NCI-H187 (cell line): ENCODE measurements around the gene MECP2.

Source experiments
- DNase-seq, 2 experiments: peaks; one replicate each; lab custom pipeline; 2025; lab: John Stamatoyannopoulos, UW

MECP2 gene

DNA sequence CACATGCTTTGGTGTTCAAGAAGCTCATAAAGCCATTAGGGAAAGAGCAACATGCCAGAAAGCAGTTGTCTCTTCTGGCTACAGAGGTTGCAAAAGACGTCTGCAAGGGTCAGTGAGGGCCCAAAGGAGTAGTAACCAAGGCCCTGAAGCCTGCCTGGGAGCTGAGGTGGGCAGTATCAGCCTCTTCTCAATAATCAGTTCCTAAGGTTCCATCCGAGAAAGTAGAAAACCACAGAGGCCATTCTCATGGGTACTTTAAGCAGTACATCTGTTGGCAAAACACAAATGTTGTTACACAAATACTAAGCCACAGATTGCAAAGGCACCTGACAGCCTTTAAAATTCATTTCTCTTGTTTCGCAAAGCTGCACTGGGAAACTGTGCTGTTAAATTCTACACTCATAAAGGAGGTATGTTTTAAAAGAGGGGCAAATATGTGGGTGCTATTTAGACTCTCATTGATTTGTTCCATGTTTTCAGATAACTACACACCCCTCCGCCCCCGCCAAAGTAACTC is 37.7 kb downstream of the MECP2 start:
- no peak for DNase-seq

DNA sequence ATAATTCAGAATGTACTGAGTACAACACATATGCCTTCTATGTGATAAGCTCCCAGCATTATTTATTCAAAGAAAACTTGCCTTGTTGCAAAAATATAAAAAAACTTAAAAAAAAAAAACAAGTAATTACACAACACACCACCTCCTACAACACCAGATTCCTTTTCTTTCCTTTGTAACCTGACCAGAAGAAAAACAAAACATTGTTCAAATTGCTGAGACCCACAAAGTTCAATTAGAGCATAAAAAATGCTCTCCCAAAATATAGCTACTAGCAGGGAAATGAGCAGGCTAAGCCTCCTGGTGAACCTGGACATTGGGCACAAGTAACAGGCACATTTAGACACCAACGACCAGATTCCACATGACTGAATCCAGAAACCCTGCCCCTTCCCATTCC is 38.3 kb downstream of the MECP2 start:
- DNase-seq = no peak

DNA sequence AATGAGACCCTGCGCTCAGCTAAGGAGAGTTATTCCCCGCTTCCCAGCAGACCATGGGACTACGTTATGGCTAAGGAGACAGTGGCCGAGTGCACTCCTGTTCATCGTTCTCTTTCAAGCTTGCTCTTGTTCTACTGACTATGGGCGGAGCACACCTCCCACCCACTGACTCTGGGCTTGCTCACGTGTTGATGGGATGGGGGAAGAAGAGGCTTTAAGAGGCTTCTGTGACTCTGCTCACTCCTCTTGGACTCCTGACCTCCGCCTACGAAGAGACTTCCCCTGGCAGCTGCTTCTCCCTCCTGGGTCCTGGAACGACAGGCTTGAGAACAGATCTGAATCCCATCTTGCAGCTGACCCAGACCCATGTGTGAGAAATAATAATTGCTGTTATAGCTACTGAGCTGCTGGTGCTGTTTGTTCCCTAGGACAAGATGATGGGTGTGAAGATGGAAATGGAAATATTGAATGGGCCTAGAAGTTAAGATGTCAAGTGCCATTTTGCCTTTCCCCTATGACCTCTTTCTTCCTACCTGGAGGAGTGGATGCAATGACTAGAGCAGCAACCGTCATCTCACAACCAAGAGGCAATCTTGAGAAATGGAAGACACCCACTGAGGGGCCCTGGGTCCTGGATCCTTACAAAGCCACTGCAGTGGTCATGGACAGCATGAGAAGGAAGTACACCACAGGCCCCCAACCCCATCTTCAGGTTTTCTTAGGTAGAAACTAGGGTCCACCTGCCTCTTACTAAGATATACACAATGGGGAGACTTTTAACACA is 39.1 kb downstream of the MECP2 start:
- DNase-seq = no peak

DNA sequence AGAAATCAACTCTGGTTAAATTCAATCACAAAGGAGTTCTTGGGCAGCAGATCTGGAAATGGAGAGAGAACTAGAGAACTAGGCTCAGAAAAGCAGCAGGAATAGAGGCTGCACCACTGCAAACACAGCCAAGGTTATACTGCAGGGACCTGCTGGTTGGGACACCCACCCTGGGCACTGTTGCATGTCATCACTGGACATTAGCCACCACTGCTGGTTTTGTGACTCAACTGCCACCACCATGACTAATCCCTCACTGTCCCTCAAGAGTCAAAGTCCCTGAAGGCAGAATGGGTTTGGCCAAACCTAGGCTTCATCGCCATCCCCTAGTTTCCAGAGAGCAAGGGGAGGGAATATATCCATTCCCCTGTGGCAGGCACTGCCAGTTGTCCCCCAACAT is 39.7 kb downstream of the MECP2 start:
- no peak for DNase-seq

DNA sequence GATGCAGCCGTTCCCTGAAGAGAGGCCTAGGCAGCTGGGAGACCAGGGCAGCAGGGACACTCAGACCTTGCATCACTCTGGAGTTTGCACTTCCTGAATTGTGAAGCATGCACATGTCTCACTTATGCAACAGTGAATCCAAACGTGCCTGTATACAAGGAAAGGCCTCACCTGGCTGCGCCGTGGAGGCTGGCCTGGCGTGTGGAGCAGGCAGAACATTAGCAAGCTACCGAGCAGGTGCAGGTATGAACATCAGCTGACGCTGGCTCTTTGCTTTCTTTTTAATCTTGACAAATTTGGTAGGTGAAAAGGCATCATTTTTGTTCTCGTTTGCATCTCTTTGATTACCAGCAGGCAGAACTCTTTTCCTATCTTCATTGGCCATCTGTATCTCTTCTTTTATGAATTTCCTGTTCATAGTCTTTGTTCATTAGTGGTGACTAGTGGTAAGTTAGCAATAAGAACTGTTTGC is 40.7 kb downstream of the MECP2 start:
- DNase-seq = no peak

DNA sequence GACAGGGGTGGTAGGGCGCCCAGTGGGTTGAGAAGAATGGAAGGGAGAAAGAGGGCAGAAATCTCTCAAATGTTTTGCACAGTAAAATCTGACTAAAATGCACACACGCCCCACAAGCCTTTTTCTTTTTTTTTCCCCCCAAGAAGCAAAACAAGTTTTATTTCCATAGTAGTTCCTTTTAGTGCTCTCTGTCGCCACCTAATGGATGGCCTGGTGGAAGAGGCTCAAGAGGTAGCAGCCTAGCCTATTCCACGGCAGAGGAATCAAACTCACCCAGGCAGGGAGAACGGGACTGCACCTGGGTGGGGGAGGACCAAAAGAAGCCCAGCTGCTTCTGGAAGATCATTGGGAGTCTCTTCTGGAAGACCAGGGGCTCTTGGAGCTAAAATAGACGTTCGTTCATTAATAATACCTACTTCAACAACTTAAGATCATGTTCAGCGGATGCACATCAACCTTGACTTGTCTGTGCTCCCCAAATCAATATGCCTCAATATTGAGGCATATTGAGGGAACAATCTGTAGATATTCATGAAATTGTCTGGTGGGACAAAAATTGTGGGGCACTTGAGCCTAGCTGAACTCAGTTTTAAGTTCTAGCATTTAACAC is 46.2 kb downstream of the MECP2 start:
- DNase-seq = peak in 1 of 2 experiments; percentile 12

DNA sequence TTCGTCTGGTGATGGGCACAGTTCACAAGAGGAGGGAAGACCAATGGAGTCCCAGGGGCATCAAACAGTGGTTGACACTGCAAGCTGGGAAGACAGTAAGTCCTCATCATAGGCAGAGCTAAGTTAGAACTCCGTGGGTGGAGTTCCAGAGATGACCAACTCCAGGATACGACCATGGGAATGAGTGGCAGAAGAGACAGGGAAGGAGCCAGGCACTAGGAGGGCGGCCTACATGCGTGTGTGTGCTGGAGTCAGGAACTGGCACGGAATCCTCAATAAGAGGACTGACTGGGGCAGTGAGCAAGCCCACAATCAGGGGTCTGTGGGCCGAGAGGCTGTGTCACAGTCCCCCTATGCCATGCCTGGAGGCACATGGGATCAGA is 47.4 kb downstream of the MECP2 start:
- DNase-seq = no peak

DNA sequence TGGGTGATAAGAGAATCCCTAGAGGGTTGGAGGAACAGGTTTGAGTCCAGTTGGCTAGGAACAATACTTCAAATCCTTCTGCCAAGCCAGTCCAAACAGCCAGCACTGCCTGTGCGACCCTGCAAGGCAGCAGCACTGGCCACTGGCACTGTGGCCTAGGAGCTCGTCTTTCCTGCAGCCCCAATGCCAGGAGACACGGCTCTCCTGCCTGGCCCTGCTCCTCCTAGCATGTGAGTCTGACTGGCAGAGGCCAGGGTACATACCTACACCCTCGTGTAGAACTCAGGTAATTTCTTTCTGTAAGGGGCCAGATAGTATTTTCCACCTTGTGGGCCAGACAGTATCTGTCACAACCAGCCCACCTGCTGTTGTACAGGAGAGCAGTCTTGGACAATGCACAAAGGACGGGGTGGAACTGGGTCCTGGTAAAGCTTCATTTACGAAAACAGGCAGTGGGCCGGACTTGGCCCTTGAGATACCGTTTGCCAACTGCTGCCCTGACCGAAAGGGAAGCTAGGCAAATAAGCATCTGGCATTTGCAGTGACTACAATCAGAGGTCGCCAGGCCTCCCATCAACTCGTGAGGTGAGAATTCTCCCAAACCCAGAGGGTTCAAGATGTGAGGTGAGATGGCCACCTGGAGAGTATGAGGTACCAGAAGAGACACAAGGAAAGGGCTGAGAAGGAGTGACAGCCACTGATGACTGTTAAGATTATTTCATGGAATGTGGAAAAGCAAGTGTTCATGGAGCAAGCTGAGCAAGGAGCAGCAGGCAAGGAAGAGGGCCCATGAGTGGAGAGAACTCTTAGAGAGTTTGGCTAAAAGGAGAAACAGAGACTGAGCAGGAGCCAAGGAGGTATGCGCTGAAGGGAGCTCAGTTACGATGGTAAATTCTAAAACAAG is 48.1 kb downstream of the MECP2 start:
- no peak for DNase-seq

DNA sequence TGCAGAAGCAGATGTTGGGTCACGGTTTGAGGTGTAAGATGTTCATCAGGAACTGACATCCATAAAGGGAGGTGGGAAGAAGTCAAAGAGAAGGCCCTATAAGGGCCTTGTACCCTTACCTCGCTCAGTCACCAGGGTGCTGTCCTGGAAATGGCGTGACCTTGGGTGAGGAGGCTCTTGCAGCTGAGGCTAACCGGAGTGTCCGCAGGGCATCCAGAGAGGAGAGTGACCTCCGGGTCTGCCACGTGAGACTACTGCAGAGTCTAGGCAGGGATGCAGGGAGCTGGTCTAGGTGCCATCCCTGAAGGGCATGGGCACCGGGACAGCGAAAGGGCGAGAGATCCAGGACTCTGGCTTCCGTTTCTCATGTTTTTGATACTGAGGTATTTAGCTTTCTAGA is 49.1 kb downstream of the MECP2 start:
- DNase-seq = no peak

DNA sequence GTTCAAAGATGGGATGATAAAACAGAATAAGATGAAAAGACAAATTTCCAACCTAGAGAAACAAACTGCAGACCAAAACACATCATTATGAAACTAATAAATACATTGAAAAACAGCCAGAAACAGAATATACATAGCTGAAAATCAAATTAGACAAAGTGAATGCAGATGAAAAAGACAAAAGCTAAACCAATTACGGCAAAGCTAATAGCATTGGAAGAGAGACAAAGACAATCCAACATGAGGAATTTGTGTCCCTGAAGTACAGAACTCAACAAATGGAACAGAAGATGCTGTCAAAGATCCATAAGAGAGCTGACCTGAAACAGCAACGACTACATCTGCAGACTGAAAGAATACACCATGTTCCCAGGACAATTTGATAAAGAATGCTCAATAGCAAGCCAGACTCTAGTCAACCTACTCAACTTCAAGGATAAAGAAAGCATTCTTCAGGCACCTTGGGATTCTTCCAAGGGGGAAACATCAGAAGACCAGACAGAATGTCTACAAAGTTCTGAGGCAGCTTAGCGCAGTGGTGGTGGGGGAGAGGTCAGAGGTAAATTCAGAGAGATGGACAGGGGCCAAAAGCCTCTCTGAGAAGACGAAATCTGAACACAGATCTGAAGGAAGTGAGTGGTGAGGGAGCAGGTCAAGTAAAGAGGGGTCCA is 50.4 kb downstream of the MECP2 start:
- DNase-seq = no peak

DNA sequence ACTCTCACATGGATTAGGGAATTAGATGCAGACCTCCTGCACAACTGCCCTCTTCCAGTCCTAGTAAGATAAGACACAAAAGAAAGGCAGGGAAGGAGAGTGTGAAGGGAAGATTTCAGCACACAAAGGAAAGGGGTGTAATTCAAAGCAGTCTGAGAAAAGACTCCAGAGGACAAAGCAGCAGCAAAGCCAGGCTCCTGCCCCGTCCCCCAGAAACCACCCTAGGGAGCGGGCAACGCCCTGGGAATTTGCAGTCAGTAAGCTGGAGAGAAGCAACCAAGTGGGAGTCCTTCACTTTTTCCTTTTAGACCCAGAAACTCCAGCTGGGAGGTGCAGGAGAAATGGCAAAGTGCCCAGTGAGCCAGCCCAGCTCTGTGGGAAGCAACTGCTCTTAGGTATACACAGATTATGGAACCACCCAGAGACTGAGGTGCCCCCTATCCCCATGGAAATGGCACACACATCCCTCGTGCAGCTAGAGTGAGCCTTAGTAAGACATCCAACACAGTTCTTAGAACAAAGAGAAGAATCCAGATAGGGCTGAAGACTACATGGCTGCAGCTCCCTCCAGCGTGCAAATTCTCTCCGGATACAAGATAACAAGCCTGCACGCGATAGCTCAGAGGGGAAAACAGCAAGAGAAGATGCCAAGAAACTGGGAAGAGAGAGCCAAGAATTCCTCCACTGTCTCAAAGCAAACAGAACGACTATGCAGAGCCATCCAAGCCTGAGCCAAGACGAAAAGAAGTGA is 51.3 kb downstream of the MECP2 start:
- no peak for DNase-seq

DNA sequence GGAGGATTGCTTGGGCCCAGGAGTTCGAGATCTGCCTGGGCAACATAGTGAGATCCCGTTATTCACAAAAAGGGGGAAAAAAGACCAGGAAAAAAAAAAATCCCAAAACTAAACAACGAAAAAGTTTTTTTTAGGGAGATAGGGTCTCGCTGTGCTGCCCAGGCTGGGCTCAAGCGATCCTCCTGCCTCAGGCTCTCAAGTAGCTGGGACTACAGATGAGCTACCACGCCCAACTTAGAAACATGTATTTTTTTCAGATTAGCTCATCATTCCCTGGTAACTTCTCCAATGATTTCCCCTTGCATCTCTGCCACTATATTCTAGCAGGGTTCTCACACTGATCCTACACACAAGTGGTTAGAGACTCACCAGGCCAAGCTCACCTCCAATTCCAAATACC is 53.4 kb downstream of the MECP2 start:
- no peak for DNase-seq

DNA sequence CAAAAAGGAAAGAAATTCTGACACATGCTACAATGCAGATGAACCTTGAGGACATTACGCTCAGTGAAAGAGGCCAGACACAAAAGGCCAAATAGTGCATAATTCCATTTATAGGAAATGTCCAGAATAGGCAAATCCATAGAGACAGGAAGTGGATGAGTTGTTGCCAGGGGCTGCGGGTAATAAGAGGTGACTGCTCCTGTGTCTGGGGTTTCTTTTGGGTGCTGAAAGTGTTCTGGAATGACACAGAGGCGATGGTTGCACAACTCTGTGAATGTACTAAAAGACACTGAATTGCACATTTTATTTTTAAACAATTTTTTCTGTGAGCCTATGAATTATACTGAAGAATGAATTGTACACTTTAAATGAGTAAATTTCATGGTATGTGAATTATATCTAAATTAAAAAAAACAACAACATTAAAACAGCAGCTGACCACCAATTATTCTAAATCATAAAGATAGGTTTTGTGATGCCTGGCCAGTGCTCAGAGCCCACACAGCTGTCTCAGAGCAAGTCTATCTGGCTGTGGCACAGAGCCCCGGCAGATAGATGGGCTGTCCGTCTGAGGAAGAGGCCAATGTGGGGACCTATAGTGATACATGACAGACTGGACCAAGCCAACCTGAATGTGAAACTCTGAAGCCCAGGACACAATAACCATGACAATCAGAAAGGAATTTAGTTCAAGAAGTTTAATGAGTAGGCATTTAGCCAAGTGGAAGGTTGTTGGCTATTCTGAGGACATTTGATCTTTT is 54.3 kb downstream of the MECP2 start:
- DNase-seq = no peak

DNA sequence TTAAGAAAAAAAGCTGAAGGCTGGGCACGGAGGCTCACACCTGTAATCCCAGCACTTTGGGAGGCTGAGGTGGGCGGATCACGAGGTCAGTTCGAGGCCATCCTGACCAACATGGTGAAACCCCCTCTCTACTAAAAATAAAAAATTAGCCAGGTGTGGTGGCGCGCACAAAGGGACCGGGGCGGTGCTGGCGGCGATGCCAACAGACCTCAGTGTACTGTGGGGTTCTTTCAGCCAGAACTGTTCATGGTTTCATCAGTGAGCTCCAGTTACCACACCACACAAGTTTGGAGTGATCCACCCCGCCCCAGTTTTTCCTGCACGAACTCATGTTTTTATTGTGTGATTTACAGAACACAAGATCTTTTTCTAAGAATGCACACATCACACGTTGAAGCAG is 56.7 kb downstream of the MECP2 start:
- no peak for DNase-seq

DNA sequence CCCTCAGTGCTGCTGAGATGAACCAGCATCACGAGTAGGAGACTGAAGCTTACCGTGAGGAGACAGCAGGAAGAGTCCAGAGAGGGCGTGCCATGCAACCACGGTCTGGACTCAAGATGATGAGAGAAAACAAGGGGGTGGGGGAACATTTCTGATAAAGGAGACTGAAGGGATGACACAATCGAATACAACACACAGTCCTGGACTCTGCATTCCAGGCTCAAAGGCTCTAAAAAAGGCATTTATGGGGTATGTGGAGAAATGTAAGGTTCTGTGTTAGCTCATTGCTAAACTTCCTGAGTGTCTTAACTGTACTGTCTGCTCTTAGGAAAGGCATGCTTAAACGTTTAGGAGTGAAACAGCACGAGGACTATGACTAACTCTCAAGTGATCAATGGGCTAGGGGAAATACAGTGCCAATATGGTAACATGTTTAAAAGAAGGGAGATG is 57.2 kb downstream of the MECP2 start:
- DNase-seq = no peak

DNA sequence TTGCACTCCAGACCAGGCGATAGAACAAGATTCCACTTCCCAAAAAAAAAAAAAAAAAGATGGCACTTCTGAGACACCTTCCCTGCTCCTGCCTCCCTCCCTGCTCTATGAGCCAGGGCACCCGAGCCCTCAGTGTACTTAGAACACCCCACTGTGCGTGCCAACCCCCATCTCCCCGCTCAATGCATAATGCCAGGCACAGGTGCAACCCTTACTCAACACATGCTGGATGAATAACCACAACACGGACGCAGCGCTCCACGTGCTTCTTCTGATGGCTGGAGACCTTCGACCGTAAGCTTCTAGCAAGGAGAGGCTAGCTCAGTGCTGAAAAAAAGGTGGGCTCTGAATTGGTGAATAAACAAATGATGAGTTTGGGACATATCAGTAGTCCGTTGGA is 57.9 kb downstream of the MECP2 start:
- no peak for DNase-seq

DNA sequence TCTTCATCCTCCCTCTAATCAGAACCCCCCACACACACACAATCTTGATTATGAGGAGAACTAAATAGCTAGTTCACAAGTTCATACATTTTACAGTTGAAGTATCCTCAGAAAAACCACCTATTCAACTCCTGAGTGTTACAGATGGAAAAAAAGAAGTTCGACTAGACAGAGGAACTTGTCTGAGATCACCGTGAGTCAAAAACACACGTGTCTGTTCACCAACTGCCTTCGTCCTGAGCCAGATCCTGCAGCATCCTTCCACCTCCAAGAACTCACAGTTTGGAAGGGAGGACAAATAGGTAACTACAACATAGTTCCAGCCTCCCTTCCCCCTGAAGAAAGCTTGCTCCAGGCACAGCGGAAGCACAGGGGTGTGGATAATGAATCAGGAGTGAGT is 58.9 kb downstream of the MECP2 start:
- DNase-seq = no peak

DNA sequence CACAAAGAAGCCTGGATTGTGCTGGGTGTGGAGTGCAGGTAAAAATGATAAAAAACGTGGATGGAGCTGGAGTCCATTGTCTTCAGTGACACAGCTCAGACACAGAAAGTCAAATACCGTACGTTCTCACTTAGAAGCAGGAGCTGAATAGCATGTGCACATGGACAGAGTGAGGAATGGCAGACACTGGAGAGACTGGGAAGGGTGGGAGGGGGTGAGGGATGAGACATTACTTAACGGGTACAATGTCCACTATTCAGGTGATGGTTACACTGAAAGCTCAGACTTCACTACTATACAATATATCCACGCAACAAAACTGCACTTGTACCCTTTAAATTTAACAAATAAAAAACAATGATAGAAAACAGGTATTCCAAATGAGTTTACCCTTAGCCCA is 59.8 kb downstream of the MECP2 start:
- DNase-seq = no peak

DNA sequence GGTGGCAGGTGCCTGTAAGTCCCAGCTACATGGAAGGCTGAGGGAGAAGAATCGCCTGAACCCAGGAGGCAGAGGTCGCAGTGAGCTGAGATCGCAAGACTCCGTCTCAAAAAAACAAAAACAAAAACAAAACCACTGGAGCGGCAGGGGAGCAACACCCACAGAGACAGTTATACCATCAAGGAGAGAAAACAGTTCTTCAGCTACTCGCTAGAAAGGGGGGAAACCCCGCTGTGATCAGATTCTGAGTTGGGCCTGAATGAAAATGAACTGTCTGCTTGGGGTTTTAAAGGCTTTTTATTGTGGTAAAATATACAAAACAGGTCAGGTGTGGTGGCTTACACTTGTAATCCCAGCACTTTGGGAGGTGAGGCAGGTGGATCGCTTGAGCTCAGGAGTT is 61.0 kb downstream of the MECP2 start:
- no peak for DNase-seq

DNA sequence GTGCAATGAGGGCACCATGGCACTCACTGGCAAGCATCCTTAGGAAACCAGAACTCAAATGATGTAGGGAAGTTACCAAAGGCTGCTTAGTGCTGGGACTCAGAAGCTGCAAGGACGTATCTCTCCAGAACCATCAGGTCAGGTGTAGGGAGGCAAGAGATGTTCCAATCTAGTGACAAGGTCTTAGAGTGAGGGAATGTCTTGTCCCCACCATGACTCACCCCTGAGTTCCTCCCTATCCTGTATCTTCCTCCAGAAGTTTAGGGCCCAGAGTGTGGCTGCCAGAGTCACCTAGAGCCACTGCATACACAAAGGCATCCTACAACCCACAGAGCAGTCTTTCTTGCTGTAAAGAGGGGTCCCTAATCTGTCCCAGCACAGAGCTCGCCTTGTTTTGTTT is 63.7 kb downstream of the MECP2 start:
- DNase-seq = no peak
